22Rv1 (cell line): ENCODE results near the gene CELF2.

ENCODE experiments used
- ZFX ChIP-seq: fragments of 450-650 bp; IDR thresholded peaks from 2 replicates; pipeline ENCODE4 v1.6.1; 2017; ENCODE audit warnings: antibody characterized with exemption, borderline replicate concordance
- TF ChIP-seq, protein P1 (sequence below): fragments of 450-650 bp; IDR thresholded peaks from 2 replicates; pipeline ENCODE4 v1.5.1; 2017; ENCODE audit warnings: mild to moderate bottlenecking

DNA sequence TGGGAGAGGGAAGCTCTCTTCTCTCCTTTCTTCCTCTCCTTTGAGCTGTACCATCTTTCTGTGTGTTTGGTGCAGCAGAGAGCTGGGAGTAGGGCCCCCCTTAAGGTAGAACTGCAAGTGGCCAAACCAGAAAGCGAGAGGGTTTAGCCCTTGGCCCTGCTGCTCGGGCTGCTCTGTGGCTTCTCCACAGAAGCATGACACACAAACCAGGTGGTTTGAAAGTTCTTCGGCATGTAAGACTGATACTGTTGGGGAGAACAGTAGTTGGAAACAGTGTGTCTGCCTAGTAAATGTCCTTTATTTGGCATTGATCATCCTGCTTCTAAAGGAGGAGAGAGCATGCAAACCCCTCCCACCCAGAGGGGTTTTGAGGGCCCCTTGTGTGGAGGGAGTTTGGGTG lies 277.8 kb downstream of the CELF2 start:
- TF ChIP-seq, protein P1, sequence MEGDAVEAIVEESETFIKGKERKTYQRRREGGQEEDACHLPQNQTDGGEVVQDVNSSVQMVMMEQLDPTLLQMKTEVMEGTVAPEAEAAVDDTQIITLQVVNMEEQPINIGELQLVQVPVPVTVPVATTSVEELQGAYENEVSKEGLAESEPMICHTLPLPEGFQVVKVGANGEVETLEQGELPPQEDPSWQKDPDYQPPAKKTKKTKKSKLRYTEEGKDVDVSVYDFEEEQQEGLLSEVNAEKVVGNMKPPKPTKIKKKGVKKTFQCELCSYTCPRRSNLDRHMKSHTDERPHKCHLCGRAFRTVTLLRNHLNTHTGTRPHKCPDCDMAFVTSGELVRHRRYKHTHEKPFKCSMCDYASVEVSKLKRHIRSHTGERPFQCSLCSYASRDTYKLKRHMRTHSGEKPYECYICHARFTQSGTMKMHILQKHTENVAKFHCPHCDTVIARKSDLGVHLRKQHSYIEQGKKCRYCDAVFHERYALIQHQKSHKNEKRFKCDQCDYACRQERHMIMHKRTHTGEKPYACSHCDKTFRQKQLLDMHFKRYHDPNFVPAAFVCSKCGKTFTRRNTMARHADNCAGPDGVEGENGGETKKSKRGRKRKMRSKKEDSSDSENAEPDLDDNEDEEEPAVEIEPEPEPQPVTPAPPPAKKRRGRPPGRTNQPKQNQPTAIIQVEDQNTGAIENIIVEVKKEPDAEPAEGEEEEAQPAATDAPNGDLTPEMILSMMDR = no peak
- no peak for TF ChIP-seq ZFX
